Heart left ventricle (tissue), 13 donors: ENCODE data around the gene DUSP22.

Source experiments
- CTCF ChIP-seq, 12 donors: fragments of 200-600 bp; sonication (generic) in 4 of 12; IDR thresholded peaks; one replicate each; pipeline versions ENCODE4 v1.5.0 to v1.8.0; 2018 to 2022; ENCODE audit warnings: antibody characterized with exemption in 12 of 12, mild to moderate bottlenecking in 5 of 12
- POLR2A ChIP-seq, 2 donors: fragments of 450-650 bp; IDR thresholded peaks; one replicate each; pipeline ENCODE4 v1.6.1; 2017; ENCODE audit warnings: antibody characterized with exemption in 2 of 2, mild to moderate bottlenecking in 2 of 2, moderate library complexity in 2 of 2
- donor health status: ischemic (EF 13 %, LVEDD 7.1; RV severe dilation, severe dysfunction).
- donor health status: DM: no; HTN: yes; CAD: no.
- donor health status: DM: no; HTN: no; CAD: no.
- donor health status: ischemic (EF 25% LVEDD 6.9; RV normal size, moderate dysfunction).
- donor health status: ischemic (EF 25% LVEDD 5.7; RV mildly dilated, moderate dysfunction).
- donor health status: ischemic (EF 35%, LVEDD 5.7; RV mildly dilated, moderate dysfunction).
- donor health status: nonischemic (EF 11% LVEDD 7.7; RV severe dilation, severe dysfunction).
- donor health status: DM: yes; HTN: yes; CAD: no.
- donor health status: PGD.
- donor health status: ischemic (EF 29% LVEDD 5.4; RV normal size, mild dysfunction).
- donor health status: nonischemic (EF 23%, LVEDD 6.1; RV moderate dilation, normal function).

DNA sequence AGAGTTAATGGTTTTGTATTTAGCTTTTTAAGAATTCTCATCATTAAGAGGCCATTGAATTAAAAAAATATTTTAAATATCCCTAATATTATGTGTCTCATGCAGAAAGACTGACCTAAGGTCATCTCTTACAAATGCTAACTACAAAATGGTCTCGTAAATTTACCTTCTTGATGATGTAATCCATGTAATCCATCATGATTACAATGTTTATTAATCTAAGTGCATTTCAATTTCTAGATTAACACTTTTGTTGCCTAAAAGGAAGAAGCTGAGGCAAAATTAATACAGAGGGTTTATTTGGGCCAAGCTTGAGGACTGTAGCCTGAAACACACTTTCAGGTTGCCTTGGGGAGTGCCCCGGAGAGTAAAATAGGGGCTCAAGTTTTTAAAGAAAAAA, 18.4 kb downstream of the DUSP22 start:
- TF ChIP-seq CTCF (IDR thresholded peaks at IDR 0.05) (no peak), POLR2A (IDR thresholded peaks at IDR 0.05) (no peak)
